Suprapubic skin (tissue), 4 donors: Measurements from ENCODE around the gene VIPAS39.

Experiments used
- CTCF ChIP-seq, 2 donors: fragments of 200-600 bp in 1 of 2; fragments of 450-650 bp in 1 of 2; sonication (generic) in 1 of 2; IDR thresholded peaks; one replicate each; pipeline ENCODE4 v1.5.1; 2016 to 2019; ENCODE audit warnings: antibody characterized with exemption in 2 of 2, mild to moderate bottlenecking in 1 of 2, moderate library complexity in 1 of 2
- EP300 ChIP-seq: sonication (generic); formaldehyde crosslinking; IDR thresholded peaks from one replicate; pipeline ENCODE4 v1.6.1; 2017; ENCODE audit warnings: antibody characterized with exemption
- POLR2A ChIP-seq, 2 donors: fragments of 450-650 bp; IDR thresholded peaks; one replicate each; pipeline ENCODE4 v1.6.1; 2017; ENCODE audit warnings: antibody characterized with exemption in 2 of 2, mild to moderate bottlenecking in 2 of 2, moderate library complexity in 2 of 2
- POLR2AphosphoS5 ChIP-seq, 3 donors: sonication (generic); formaldehyde crosslinking; IDR thresholded peaks; one replicate each; pipeline ENCODE4 v1.6.1; 2017; ENCODE audit warnings: antibody characterized with exemption in 3 of 3

GRCh38 chr14:77485901-77486678, 28.7 kb upstream of the VIPAS39 start:
- TF ChIP-seq POLR2AphosphoS5 (IDR thresholded peaks at IDR 0.05) = no peak
- TF ChIP-seq CTCF (IDR thresholded peaks at IDR 0.05) = no peak
- TF ChIP-seq POLR2A (IDR thresholded peaks at IDR 0.05) = no peak
- TF ChIP-seq EP300 = no peak
